ENCODE data around the gene HBE1.
"Not testable (repeated sequence)": the region's sequence is repeated elsewhere in the genome, so short reads cannot be mapped to it uniquely, and the experiment has no call there.

GRCh38 chr11:5253440-5253839, 16.3 kb downstream of the HBE1 start:
- TF ChIP-seq CTCF (IDR thresholded peaks at IDR 0.05); TAF1 (IDR thresholded peaks at IDR 0.05; ENCODE audit: borderline replicate concordance, low read depth, low read length); REST (IDR thresholded peaks at IDR 0.05; ENCODE audit: low read depth, low read length); GABPA (IDR thresholded peaks at IDR 0.05; ENCODE audit: low read depth); NRF1 (IDR thresholded peaks at IDR 0.05; ENCODE audit: low read depth, low read length); NFIC (IDR thresholded peaks at IDR 0.05; ENCODE audit: borderline replicate concordance); EP300 (IDR thresholded peaks at IDR 0.05; ENCODE audit: borderline replicate concordance in 1 of 2, low read depth in 1 of 2, low read length in 1 of 2): not testable (repeated sequence)
- TF ChIP-seq, protein P1, sequence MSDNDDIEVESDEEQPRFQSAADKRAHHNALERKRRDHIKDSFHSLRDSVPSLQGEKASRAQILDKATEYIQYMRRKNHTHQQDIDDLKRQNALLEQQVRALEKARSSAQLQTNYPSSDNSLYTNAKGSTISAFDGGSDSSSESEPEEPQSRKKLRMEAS (IDR thresholded peaks at IDR 0.05; ENCODE audit: low read depth) = not testable (repeated sequence)
- TF ChIP-seq, protein P2, sequence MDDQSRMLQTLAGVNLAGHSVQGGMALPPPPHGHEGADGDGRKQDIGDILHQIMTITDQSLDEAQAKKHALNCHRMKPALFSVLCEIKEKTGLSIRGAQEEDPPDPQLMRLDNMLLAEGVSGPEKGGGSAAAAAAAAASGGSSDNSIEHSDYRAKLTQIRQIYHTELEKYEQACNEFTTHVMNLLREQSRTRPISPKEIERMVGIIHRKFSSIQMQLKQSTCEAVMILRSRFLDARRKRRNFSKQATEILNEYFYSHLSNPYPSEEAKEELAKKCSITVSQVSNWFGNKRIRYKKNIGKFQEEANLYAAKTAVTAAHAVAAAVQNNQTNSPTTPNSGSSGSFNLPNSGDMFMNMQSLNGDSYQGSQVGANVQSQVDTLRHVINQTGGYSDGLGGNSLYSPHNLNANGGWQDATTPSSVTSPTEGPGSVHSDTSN (IDR thresholded peaks at IDR 0.05) = not testable (repeated sequence)

Measured in SK-N-SH (cell line).